ENCODE data around the gene FARS2.

The FARS2 gene

GRCh38 chr6:5501837-5502236 lies 240.5 kb downstream of the FARS2 start:
- no peaks in the 10 kb centered on the region for H3K79me2 ChIP-seq (ENCODE audit: insufficient read depth, low read length)
- ATAC-seq (ENCODE audit: insufficient read depth, low read depth) (no peak), DNase-seq (no peak)
- H3K27ac ChIP-seq (ENCODE audit: low read length): no peak overlapping the region
- H3K27me3 ChIP-seq (ENCODE audit: insufficient read depth, low read length, poor library complexity): no peaks in the 10 kb centered on the region
- H3K9ac ChIP-seq (ENCODE audit: low read depth, low read length): no peak overlapping the region
- H3K4me1 ChIP-seq (ENCODE audit: insufficient read depth, low read length): peaks cover 4% of the 10 kb centered on the region; the same call in 1 of the 2 replicates
- H3K4me3 ChIP-seq (ENCODE audit: low read depth in 1 of 2, low read length in 2 of 2): no peak overlapping the region
- no peaks in the 10 kb centered on the region for H4K20me1 ChIP-seq (ENCODE audit: insufficient read depth, low read length)
- no peak overlapping the region for H3K4me2 ChIP-seq (ENCODE audit: insufficient read depth, low read length)
- TF ChIP-seq, protein P1, sequence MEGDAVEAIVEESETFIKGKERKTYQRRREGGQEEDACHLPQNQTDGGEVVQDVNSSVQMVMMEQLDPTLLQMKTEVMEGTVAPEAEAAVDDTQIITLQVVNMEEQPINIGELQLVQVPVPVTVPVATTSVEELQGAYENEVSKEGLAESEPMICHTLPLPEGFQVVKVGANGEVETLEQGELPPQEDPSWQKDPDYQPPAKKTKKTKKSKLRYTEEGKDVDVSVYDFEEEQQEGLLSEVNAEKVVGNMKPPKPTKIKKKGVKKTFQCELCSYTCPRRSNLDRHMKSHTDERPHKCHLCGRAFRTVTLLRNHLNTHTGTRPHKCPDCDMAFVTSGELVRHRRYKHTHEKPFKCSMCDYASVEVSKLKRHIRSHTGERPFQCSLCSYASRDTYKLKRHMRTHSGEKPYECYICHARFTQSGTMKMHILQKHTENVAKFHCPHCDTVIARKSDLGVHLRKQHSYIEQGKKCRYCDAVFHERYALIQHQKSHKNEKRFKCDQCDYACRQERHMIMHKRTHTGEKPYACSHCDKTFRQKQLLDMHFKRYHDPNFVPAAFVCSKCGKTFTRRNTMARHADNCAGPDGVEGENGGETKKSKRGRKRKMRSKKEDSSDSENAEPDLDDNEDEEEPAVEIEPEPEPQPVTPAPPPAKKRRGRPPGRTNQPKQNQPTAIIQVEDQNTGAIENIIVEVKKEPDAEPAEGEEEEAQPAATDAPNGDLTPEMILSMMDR (IDR thresholded peaks at IDR 0.05; ENCODE audit: borderline replicate concordance, extremely low read depth, low read length, poor library complexity, severe bottlenecking): no peak
- TF ChIP-seq EZH2 (IDR thresholded peaks at IDR 0.05; ENCODE audit: borderline replicate concordance, low read depth, low read length, severe bottlenecking): no peak
- peaks cover 2% of the 10 kb centered on the region for H3K9me3 ChIP-seq (ENCODE audit: insufficient read depth, low read length, severe bottlenecking)
- H2AFZ ChIP-seq (ENCODE audit: low read depth, low read length): no peak overlapping the region
- no peaks in the 10 kb centered on the region for H3K36me3 ChIP-seq (ENCODE audit: insufficient read depth, low read length)

GRCh38 chr6:5504078-5504477 lies 242.8 kb downstream of the FARS2 start:
- no peak overlapping the region for H3K4me3 ChIP-seq (ENCODE audit: low read depth in 1 of 2, low read length in 2 of 2)
- no peak overlapping the region for H3K27ac ChIP-seq (ENCODE audit: low read length)
- no peaks in the 10 kb centered on the region for H3K36me3 ChIP-seq (ENCODE audit: insufficient read depth, low read length)
- peaks cover 2% of the 10 kb centered on the region for H3K9me3 ChIP-seq (ENCODE audit: insufficient read depth, low read length, severe bottlenecking)
- no peak overlapping the region for H3K4me2 ChIP-seq (ENCODE audit: insufficient read depth, low read length)
- TF ChIP-seq EZH2 (IDR thresholded peaks at IDR 0.05; ENCODE audit: borderline replicate concordance, low read depth, low read length, severe bottlenecking): no peak
- TF ChIP-seq, protein P1 (IDR thresholded peaks at IDR 0.05; ENCODE audit: borderline replicate concordance, extremely low read depth, low read length, poor library complexity, severe bottlenecking): no peak
- H4K20me1 ChIP-seq (ENCODE audit: insufficient read depth, low read length): no peaks in the 10 kb centered on the region
- no peak overlapping the region for H3K9ac ChIP-seq (ENCODE audit: low read depth, low read length)
- H3K4me1 ChIP-seq (ENCODE audit: insufficient read depth, low read length): peaks cover 8% of the 10 kb centered on the region; the same call in 1 of the 2 replicates
- no peak overlapping the region for H2AFZ ChIP-seq (ENCODE audit: low read depth, low read length)
- DNase-seq (no peak), ATAC-seq (ENCODE audit: insufficient read depth, low read depth) (no peak)
- H3K27me3 ChIP-seq (ENCODE audit: insufficient read depth, low read length, poor library complexity): no peaks in the 10 kb centered on the region
- H3K79me2 ChIP-seq (ENCODE audit: insufficient read depth, low read length): no peaks in the 10 kb centered on the region

DNA sequence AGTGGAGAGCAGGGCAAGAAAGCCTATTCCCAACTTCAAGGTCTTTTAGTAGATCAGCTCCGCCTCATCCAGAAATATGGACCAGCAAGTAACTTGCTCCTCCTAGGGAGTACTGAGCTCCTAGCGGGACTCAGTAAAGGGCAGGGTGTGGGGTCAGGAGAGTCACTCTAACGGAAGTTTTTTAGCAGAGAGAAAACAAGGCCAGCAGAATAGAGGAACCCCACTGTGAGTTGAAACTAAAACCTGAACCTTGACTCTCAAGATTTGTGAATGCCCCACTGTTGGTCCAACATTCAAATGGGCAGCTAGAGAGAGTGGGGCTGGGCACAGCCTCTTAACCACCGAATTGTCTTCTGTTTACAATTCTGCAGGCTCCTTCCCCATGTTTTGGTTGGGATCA lies 244.8 kb downstream of the FARS2 start:
- TF ChIP-seq, protein P1 (IDR thresholded peaks at IDR 0.05; ENCODE audit: borderline replicate concordance, extremely low read depth, low read length, poor library complexity, severe bottlenecking): no peak
- TF ChIP-seq EZH2 (IDR thresholded peaks at IDR 0.05; ENCODE audit: borderline replicate concordance, low read depth, low read length, severe bottlenecking): no peak
- no peaks in the 10 kb centered on the region for H3K36me3 ChIP-seq (ENCODE audit: insufficient read depth, low read length)
- H3K9ac ChIP-seq (ENCODE audit: low read depth, low read length): no peak overlapping the region
- 0 out of 2 replicates have a peak, but pooled peaks cover 3% of the 10 kb centered on the region for H4K20me1 ChIP-seq (ENCODE audit: insufficient read depth, low read length)
- peaks cover 2% of the 10 kb centered on the region for H3K9me3 ChIP-seq (ENCODE audit: insufficient read depth, low read length, severe bottlenecking)
- no peak overlapping the region for H2AFZ ChIP-seq (ENCODE audit: low read depth, low read length)
- H3K27ac ChIP-seq (ENCODE audit: low read length): no peak overlapping the region
- H3K27me3 ChIP-seq (ENCODE audit: insufficient read depth, low read length, poor library complexity): no peaks in the 10 kb centered on the region
- H3K4me3 ChIP-seq (ENCODE audit: low read depth in 1 of 2, low read length in 2 of 2): no peak overlapping the region
- no peak overlapping the region for H3K4me2 ChIP-seq (ENCODE audit: insufficient read depth, low read length)
- ATAC-seq (ENCODE audit: insufficient read depth, low read depth): no peak
- H3K79me2 ChIP-seq (ENCODE audit: insufficient read depth, low read length): no peaks in the 10 kb centered on the region
- H3K4me1 ChIP-seq (ENCODE audit: insufficient read depth, low read length): peaks cover 8% of the 10 kb centered on the region; the same call in 1 of the 2 replicates
- no peak for DNase-seq
